G401.6 (cell line): ENCODE measurements around the gene GBF1.

ENCODE experiments used
- FAIRE-seq: peaks from 2 replicates; lab custom pipeline; 2012; peaks lifted over from hg19 to GRCh38; lab: Jason Lieb, UNC

Gene GBF1

GRCh38 chr10:102408728-102409603, 163.6 kb downstream of the GBF1 start:
- FAIRE-seq: no peak

GRCh38 chr10:102409604-102410428, 164.5 kb downstream of the GBF1 start:
- FAIRE-seq: no peak

- no peak for FAIRE-seq
Measured at GRCh38 chr10:102410429-102411073, 165.2 kb downstream of the GBF1 start.

- no peak for FAIRE-seq
Measured at GRCh38 chr10:102411341-102412255, 166.3 kb downstream of the GBF1 start.

- no peak for FAIRE-seq
Measured at GRCh38 chr10:102412293-102412692, 167.0 kb downstream of the GBF1 start.

GRCh38 chr10:102413053-102413705, 167.8 kb downstream of the GBF1 start:
- no peak for FAIRE-seq

GRCh38 chr10:102413806-102414561, 168.7 kb downstream of the GBF1 start:
- FAIRE-seq: no peak

- no peak for FAIRE-seq
Measured at GRCh38 chr10:102414749-102415148, 169.4 kb downstream of the GBF1 start.

GRCh38 chr10:102416283-102416682, 171.0 kb downstream of the GBF1 start:
- no peak for FAIRE-seq

- FAIRE-seq: no peak
Measured at GRCh38 chr10:102416695-102417094, 171.4 kb downstream of the GBF1 start.

GRCh38 chr10:102418622-102419268, 173.4 kb downstream of the GBF1 start, which contains the start of gene PSD:
PSD (minus strand) TSS chr10:102418785; CDS start chr10:102417038, 1,747 bp downstream.
- no peak for FAIRE-seq

GRCh38 chr10:102419269-102420180, 174.2 kb downstream of the GBF1 start:
- FAIRE-seq: no peak

- no peak for FAIRE-seq
Measured at GRCh38 chr10:102420181-102420713, 174.9 kb downstream of the GBF1 start.

- FAIRE-seq: peak; percentile 97
Measured at GRCh38 chr10:102420714-102421506, 175.6 kb downstream of the GBF1 start, which contains the start of gene FBXL15. FBXL15 (plus strand) TSS chr10:102420836; CDS start chr10:102421130, 294 bp downstream.

GRCh38 chr10:102421507-102421756, 176.1 kb downstream of the GBF1 start:
- FAIRE-seq: no peak

- no peak for FAIRE-seq
Measured at GRCh38 chr10:102421757-102422512, 176.6 kb downstream of the GBF1 start.
